Measurements from ENCODE around the gene PLA2G2D.

The PLA2G2D gene

GRCh38 chr1:20083178-20083944 lies 36.0 kb downstream of the PLA2G2D start:
- no peak for DNase-seq

DNA sequence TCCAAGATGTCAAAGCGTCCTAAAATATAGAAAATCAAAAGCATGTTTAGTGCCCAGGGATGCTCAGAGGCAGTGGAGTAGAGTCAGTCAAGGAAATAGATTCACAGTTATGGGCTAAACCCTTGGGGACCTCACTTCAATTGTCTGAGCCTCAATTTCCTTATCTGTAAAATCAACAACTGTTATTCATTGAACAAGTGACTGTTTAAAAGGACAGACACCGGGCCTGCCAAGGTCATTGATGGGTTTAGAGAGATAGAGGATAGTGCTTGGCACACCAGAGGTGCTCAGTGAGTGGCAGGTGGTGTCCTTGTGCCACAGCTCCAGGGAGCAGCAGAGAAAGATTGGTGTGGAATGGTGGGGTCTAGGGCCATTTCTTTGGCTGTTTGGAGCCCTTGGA lies 36.6 kb downstream of the PLA2G2D start:
- no peak for DNase-seq

DNA sequence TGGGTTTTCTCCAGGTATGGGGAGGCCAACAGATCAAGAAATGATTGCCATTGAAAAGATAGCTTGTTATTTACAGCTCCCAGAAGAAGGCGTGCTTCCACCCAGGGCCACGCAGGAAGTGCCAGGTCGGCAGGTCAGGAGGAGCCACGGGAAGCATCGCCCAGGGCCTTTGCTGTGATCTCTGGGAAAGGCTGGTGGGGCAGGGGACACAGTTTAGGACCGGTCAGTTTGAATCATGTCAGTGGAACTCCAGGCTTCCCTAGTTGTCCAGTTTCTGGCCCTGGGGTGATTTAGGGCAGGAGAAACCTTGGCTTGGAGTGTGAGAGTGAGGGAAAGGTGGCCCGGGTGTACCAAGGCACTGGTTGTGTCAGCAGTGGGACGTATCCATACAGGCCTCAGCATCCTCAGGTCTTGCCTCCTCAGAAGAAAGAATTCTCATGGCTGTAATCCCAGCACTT lies 38.0 kb downstream of the PLA2G2D start:
- DNase-seq, result no peak

DNA sequence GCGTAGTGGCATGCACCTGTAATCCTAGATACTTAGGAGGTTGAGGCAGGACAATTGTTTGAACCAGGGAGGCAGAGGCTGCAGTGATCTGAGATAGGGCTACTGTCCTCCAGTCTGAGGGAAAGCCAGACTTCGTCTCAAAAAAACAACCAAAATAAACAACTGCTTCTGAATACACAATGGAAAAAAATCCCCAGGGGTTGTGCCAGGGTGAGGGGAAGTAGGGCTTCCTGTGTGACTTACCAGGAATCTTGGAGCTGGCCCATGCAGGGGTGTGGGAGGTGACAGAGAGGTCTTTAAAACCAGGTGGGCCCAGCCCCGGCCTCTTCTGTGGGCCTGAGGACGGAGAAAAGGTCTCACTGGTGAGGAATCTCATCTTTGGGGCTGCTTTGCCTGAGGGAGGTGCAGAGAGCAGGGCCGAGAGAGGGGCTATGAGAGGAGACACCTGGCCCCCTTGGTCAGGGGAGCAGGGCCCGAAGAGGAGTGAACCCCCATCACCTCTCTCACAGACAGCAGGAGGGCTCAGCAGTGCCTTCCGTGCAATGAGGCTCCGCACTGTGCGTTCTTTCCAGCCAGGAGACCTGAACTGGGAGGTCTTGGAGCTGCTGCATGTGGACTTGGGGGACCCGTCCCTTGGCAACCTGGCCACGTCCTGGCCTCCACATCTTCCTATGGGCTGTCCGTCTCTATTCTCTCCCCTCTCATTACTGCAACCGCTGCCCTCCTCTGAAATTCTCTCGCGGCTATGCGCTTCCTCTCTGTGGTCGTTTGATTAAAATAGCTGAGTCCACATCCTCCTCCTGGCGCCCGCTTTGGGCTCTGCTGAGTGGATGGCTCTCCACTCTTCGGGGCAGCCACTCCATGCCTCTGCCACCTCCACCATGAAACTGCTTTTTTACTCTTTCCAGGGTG lies 38.6 kb downstream of the PLA2G2D start:
- no peak for DNase-seq

DNA sequence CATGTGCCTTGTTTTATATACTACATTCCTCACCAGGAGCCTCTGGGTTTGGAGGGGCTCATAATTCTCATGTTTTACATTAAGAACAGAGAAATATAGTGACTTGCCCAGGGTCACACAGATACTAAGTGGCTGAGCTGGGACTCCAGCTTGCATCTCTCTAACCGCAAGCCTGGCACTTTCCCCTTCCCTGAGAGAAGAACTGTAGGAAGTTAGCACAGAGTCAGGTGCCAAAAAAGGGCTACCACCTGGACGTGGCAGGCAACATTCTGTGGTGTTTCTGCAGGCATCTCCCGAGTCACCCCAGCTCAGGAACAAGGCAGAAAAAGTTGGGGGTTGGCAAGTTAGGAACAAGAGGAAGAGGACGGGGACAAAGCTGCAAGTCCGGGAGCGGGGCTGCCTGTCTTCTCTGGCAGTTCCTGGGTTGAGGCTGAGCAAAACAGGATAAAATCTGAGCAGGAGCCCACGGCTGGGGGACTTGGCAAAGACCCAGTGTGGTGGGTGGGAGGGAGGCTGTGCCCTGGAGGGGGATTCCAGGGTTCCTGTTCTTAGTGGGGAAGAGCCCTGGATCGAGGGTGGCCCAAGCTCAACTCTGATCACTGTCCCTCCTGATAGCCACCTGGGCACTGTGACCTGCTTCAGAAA lies 39.6 kb downstream of the PLA2G2D start:
- DNase-seq, result no peak

DNA sequence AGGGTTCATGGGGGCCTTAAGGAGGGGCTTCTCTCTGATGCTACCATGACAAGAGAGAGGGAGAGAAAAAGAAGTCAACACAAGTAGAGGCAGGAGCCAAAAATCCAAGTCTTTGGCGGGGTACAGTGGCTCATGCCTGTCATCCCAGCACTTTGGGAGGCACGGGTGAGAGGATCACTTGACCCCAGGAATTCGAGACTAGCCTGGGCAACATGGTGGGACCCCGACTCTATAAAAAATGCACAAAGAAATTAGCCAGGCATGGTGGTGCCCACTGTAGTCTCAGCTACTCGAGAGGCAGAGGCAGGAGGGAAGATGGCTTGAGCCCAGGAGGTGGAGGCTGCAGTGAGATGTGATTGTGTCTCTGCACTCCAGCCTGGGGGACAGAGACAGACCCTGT lies 40.6 kb downstream of the PLA2G2D start:
- no peak for DNase-seq

GRCh38 chr1:20078171-20078651 lies 41.1 kb downstream of the PLA2G2D start:
- peak in 1 of 2 donors; percentile 29 for DNase-seq

- no peak for DNase-seq
Measured at GRCh38 chr1:20076710-20077461, 42.5 kb downstream of the PLA2G2D start.

- DNase-seq, result no peak
Measured at GRCh38 chr1:20076223-20076622, 43.1 kb downstream of the PLA2G2D start.

DNA sequence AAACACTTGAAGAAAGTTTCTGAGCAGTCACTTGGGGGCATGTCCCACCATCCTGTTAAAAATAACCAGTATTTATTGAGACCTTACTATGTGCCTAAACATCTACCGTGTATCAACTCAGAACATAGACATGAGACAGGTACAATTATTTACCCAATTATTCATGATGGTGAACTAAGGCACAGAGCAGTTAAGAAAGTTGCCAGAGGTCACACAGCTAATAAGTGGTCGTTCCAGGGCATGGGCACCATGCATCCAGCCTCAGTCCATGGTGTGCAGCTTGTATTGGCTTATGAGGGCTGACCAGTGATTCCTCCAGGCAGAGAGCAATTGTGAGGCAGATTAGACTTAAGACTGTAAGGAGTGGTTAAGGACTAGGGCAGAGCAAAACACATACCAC lies 44.0 kb downstream of the PLA2G2D start:
- DNase-seq, result no peak

DNA sequence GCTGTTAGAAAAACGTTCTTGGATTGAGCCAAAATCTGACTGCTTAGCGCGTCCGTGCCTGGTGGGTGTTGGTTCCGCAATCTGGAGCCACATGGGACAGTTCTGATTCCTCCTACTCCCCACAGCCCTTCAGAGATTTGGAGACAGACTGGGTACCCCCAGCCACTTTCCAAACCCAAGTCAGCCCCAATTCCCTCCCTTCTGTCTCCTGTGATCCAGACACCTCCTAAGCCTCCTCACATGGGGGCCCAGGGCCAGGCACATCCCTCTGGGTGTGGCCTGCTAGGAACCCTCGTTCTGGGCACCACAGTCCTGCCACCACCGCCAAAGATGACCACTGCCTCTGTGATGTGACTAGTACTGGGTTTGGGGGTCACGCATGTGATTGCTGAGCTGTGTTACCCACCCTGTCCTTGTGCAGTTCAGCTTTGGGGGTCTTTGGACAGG lies 44.6 kb downstream of the PLA2G2D start:
- DNase-seq, result no peak

DNA sequence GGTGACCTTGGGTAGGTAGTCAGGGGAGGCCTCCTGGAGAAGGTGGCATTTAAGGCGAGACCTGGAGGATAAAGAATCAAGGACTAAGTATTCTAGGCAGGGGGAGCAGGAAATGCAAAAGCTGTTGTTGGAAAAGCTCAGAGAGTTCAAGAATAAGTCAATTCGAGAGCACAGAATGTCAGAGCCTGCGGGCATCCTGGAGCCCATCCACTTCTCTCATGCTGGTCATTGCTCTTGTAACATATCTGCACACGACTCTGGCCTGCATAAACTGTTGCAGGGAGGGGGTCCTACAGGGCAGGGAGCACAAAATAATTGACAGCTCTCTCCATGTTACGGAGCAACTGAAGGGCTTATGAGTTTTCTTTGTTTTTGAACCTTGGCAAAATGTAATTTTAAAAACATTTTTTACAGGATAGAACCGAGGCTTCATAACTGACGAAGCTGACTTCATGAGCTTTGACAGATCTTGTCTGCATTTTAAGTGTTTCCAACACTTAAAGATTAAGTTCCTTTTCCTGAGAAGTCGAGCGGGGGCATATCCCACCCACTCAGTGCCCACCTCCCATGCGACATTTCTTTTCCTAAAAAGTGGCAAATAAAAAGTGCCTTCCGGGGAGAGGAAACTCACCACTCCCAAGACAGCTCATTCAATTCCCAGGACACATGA lies 45.1 kb downstream of the PLA2G2D start:
- DNase-seq, result no peak

DNA sequence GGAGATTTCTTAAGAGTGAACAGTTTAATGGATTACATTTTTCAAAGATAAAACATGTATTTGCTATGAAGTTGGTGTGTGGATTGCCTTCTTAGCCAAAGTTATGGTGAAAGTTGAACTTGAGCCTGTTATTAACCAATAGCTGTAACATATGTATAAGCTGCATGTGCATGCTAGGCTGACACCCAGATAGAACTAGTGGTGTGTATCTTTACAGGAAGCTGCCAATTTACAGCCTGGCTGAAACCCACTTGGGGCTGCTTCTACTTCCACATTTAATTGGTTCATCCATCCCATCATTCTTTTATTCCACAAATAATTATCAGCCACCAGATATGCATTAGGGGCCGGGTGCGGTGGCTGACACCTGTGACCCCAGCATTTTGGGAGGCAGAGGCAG lies 46.1 kb downstream of the PLA2G2D start:
- no peak for DNase-seq

GRCh38 chr1:20072771-20073170 lies 46.6 kb downstream of the PLA2G2D start:
- no peak for DNase-seq

- DNase-seq, result no peak
Measured at GRCh38 chr1:20071416-20071815, 47.9 kb downstream of the PLA2G2D start.

- DNase-seq, result no peak
Measured at GRCh38 chr1:20070357-20070756, 49.0 kb downstream of the PLA2G2D start.

DNA sequence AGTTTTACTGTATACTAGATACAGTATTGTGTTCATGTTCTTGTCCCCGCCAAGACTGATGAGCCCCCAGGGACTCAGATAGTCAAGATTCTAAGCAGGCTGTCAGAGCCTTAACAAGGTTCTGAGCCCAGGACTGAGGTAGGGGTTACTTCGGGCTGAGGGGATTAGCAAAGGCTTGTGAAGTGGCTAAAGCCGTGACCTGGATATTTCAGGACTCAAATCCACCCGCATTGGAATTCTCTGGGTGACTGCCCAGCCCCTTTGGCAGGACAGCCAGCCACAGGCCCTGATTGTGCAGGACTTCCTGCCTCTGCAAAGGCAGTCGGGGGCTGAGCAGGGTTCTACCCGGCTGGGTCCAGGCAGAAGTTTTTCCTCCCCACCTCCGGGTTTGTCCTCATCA lies 49.5 kb downstream of the PLA2G2D start, which contains the start of gene PLA2G5:
Gene PLA2G5, plus strand, starts transcription at position 321 of the 400 bp plus-strand sequence. CDS start 14,637 bp downstream, outside the sequence.
- DNase-seq, result peak in 1 of 2 donors; percentile 29

DNA sequence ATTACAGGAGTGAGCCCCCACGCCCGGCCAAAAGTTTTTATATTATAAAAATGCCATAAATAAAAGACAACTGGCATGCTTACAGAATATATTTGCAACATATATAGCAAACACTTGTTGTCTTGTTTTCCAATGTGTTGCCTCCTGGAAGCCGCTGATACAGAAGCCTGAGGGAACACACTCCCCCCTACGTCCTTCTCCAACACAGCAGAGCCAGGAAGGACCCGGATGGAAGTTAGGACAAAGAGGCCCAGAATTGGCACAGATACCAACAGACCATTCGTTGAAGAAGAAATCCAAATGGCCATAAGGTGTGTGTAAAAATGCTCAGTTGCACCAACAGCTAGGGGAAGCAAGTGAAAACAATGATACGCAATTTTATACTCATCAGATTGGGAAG lies 50.6 kb downstream of the PLA2G2D start:
- DNase-seq, result no peak

- DNase-seq, result no peak
Measured at GRCh38 chr1:20063861-20064292, 55.5 kb downstream of the PLA2G2D start.

Data from hippocampal formation (tissue), 2 donors.